Fibroblast of peridontal ligament (primary cell): ENCODE data around the gene TMEM220.

ENCODE experiments used
- DNase-seq: peaks from one replicate; pipeline ENCODE4 v3.0.0-alpha.2; 2010; ENCODE audit errors: extremely low read depth

Gene TMEM220

DNA sequence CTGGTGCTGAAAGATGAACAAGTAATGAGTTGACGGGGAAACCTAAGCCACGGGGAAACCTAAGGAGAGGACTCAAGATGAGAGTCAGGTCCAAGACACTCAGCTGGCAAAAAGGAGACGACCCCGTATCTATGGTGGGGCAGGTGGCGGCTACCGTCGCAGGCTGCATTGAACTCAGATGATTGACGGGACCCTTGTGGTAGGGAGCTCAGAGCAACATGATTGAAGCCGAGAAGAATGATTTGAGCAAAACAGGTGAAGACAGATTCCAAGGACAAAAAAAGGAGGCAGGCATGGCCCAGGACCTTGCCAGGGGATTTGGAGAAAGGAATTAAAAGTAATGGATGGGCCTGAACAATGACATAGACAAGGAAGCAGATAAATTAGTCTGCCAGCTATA is 65.3 kb downstream of the TMEM220 start:
- DNase-seq, result no peak
